Smooth muscle cell (in vitro differentiated cells): ENCODE measurements around the gene THOP1. TPM values are rescaled to one million over a fixed set of nuclear protein-coding genes. Genes with fewer than 3 reads are reported as not detected.

Experiments used
- DNase-seq: peaks from one replicate; lab custom pipeline; 2025; ENCODE audit not compliant: unreplicated experiment; lab: John Stamatoyannopoulos, UW
- H2AFZ ChIP-seq: fragments of 200-600 bp; sonication (generic); 2 replicates; pipeline ENCODE4 v1.6.0; 2016; ENCODE audit warnings: antibody characterized with exemption, low read depth, mild to moderate bottlenecking
- H3F3A ChIP-seq: fragments of 200-600 bp; sonication (generic); 2 replicates; pipeline ENCODE4 v1.6.0; 2017; ENCODE audit warnings: antibody characterized with exemption, low read depth
- H3K27ac ChIP-seq: fragments of 200-600 bp; sonication (generic); 2 replicates; pipeline ENCODE4 v1.5.1; 2016; ENCODE audit warnings: low read depth, mild to moderate bottlenecking
- H3K27me3 ChIP-seq: fragments of 200-600 bp; sonication (generic); 2 replicates; pipeline ENCODE4 v1.6.1; 2016; ENCODE audit warnings: low read depth, mild to moderate bottlenecking
- H3K36me3 ChIP-seq: fragments of 200-600 bp; sonication (generic); 2 replicates; pipeline ENCODE4 v1.5.1; 2016; ENCODE audit warnings: low read depth
- H3K4me1 ChIP-seq: fragments of 200-600 bp; sonication (generic); 2 replicates; pipeline ENCODE4 v1.5.1; 2016; ENCODE audit warnings: low read depth
- H3K4me2 ChIP-seq: fragments of 200-600 bp; sonication (generic); 2 replicates; pipeline ENCODE4 v1.6.0; 2016; ENCODE audit warnings: mild to moderate bottlenecking
- H3K4me3 ChIP-seq: fragments of 200-600 bp; sonication (generic); 2 replicates; pipeline ENCODE4 v1.5.1; 2016; ENCODE audit warnings: mild to moderate bottlenecking
- H3K79me2 ChIP-seq: fragments of 200-600 bp; sonication (generic); 2 replicates; pipeline ENCODE4 v1.6.0; 2016; ENCODE audit warnings: low read depth, mild to moderate bottlenecking
- H3K9ac ChIP-seq: fragments of 200-600 bp; sonication (generic); 2 replicates; pipeline ENCODE4 v1.6.0; 2016; ENCODE audit warnings: low read depth
- H3K9me3 ChIP-seq: fragments of 200-600 bp; sonication (generic); replicated peaks from 2 replicates; pipeline ENCODE4 v1.5.1; 2016; ENCODE audit warnings: low read depth
- H4K20me1 ChIP-seq: fragments of 200-600 bp; sonication (generic); 2 replicates; pipeline ENCODE4 v1.6.0; 2016; ENCODE audit warnings: low read depth
- WGBS: methylation state at CpG from one replicate; pipeline ENCODE4 v1.1.7; 2016; ENCODE audit warnings: low lambda C conversion rate; 5-methylcytosine and 5-hydroxymethylcytosine counted together
- polyA plus RNA-seq: library from polyadenylated mRNA; unstranded; fragments of >200 nt; fragmentation: Nextera tagmentation; extraction: Ambion mirVana; gene quantifications from 2 replicates; pipeline ENCODE4 v1.2.1, GENCODE V29; 2016
- total RNA-seq: library from RNA; depleted of rRNA; stranded (reverse); fragments of >200 nt; gene quantifications from 2 replicates; pipeline ENCODE4 v1.2.3, GENCODE V29; 2014
- TF ChIP-seq, protein P1 (sequence below): fragments of 200-600 bp; sonication (generic); IDR thresholded peaks from 2 replicates; pipeline ENCODE4 v1.5.1; 2017; ENCODE audit warnings: borderline replicate concordance, mild to moderate bottlenecking, antibody characterized with exemption; ENCODE audit not compliant: insufficient read depth, poor library complexity, severe bottlenecking

THOP1 gene
- total and polyA plus RNA-seq, 2 experiments from 2014 or later = 40.5 to 65.6 TPM

DNA sequence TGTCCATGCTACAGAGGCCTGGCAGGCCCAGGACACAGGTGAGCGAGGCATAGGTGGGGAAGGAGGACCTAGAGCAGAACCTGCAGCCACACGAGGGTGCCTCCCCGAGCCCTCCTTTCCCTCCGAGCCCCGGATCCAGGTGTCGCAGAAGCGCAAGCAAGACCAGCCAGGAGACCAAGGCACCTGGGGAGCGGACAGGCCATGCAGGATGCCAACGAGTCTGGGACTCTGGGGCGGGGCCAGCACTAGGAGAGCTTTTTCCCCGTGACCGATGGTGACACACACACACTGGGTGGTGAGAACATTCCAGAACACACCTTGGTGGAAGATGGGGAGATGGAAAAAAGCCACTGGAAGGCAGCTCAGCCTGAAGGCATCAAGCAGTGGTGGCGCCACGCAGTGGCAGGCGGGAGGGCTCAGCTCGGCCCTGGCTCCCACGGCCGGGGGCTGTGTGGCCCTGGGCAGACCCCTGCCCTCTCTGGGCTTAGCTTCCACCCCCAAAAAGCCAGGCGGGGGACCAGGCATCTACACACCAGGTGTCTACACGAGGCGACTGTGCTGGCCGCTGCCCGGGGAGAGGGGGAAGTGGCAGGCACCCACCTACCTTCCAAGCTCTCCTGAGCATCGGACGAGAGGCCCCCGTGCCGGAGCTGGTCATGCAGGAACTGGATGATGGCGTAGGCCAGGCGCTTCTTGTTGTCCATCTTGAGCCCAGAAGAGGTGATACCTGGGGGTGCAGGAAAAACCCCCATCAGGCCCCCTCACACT lies 16.8 kb upstream of the THOP1 start:
- Histone ChIP-seq H3K27ac (no peak overlapping the region), H4K20me1 (peaks cover 57% of the 10 kb centered on the region), H3F3A (no peaks in the 10 kb centered on the region), H3K9me3 (no peaks in the 10 kb centered on the region), H3K9ac (no peak overlapping the region), H3K79me2 (peaks cover 48% of the 10 kb centered on the region), H3K4me3 (no peak overlapping the region), H3K27me3 (no peaks in the 10 kb centered on the region), H2AFZ (no peak overlapping the region), H3K4me1 (no peaks in the 10 kb centered on the region), H3K36me3 (no peaks in the 10 kb centered on the region), H3K4me2 (no peak overlapping the region)
- DNase-seq = no peak
- TF ChIP-seq, protein P1, sequence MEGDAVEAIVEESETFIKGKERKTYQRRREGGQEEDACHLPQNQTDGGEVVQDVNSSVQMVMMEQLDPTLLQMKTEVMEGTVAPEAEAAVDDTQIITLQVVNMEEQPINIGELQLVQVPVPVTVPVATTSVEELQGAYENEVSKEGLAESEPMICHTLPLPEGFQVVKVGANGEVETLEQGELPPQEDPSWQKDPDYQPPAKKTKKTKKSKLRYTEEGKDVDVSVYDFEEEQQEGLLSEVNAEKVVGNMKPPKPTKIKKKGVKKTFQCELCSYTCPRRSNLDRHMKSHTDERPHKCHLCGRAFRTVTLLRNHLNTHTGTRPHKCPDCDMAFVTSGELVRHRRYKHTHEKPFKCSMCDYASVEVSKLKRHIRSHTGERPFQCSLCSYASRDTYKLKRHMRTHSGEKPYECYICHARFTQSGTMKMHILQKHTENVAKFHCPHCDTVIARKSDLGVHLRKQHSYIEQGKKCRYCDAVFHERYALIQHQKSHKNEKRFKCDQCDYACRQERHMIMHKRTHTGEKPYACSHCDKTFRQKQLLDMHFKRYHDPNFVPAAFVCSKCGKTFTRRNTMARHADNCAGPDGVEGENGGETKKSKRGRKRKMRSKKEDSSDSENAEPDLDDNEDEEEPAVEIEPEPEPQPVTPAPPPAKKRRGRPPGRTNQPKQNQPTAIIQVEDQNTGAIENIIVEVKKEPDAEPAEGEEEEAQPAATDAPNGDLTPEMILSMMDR = no peak
- WGBS = 96% methylated on average over 28 of the region's 29 CpGs

DNA sequence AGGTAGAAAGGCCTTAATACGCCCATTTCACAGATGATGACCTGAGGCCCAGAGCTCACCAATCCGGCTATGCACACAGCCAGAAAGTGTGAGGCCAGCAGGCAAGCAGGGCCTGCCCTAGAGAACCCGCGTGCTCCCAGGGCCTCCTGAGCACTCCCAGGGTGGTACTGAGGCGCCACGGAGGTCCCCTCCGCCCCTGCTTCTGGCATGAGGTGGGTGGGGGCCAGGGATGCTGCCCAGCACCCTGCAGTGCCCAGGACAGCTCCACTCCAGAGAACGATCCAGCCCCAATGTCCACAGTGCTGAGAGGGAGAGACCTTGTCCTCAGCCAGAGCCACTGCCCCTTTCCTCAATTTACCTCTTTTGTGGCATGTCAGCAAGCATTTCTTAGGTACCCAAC lies 16.1 kb upstream of the THOP1 start:
- H2AFZ ChIP-seq = no peak overlapping the region
- no peaks in the 10 kb centered on the region for H3K36me3 ChIP-seq
- no peak overlapping the region for H3K4me3 ChIP-seq
- no peaks in the 10 kb centered on the region for H3K27me3 ChIP-seq
- H3K9ac ChIP-seq = no peak overlapping the region
- no peak overlapping the region for H3K27ac ChIP-seq
- no peaks in the 10 kb centered on the region for H3K4me1 ChIP-seq
- 99% methylated on average over 8 of the region's 8 CpGs for WGBS
- H3F3A ChIP-seq = no peaks in the 10 kb centered on the region
- H4K20me1 ChIP-seq = peaks cover 61% of the 10 kb centered on the region
- H3K79me2 ChIP-seq = peaks cover 53% of the 10 kb centered on the region
- no peaks in the 10 kb centered on the region for H3K9me3 ChIP-seq
- DNase-seq = no peak
- no peak overlapping the region for H3K4me2 ChIP-seq
- TF ChIP-seq, protein P1 = no peak

DNA sequence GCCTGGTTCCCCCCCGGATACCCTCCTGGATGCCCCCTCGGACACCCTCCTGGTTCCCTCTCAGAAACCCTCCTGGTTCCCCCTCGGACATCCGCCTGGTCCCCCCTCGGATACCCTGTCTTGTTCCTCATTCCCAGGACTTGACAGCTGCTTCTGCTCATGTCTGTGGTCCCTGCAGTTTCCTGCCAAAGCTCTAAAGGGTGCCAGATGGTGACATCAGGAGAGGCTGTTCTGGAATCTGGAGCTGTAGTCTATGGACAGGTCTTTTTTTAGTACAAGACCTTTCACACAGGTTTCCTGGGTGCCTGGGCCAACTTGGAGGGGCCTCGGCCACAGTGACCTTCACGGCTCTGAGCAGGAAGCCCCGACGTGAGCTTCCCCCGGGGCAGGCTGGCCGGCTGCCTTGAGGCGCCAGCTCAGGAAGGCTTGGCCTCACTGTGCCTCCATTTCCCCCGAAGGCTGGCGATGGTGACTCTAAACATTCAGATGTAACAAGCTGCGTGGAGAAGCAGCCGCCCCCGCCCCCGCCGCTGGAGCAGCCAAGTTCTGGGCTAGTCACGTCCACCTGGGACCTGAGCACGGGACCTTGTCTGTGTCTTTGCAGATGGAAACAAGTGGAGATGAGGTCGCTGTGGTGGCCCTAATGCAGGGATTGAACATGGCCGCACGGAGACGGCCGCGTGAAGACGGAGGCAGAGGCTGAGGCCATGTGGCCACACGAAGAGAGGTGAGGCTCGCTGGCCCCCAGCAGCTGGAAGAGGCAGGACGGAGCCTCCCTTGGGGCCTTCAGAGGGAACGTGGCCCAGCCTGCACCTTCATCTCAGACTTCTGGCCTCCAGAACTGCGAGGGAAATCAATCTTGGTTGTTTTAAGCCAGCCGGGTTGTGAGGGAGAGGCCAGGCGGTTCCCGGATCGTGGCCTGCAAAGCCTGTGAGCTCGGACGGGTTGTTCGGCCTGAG lies 15.0 kb upstream of the THOP1 start:
- H4K20me1 ChIP-seq = peaks cover 72% of the 10 kb centered on the region
- TF ChIP-seq, protein P1 = no peak
- no peaks in the 10 kb centered on the region for H3K36me3 ChIP-seq
- no peak for DNase-seq
- H2AFZ ChIP-seq = no peak overlapping the region
- no peak overlapping the region for H3K4me2 ChIP-seq
- no peaks in the 10 kb centered on the region for H3K27me3 ChIP-seq
- H3K27ac ChIP-seq = no peak overlapping the region
- no peak overlapping the region for H3K9ac ChIP-seq
- 92% methylated on average over 37 of the region's 40 CpGs for WGBS
- no peaks in the 10 kb centered on the region for H3K9me3 ChIP-seq
- no peak overlapping the region for H3K4me3 ChIP-seq
- peaks cover 2% of the 10 kb centered on the region for H3F3A ChIP-seq
- no peaks in the 10 kb centered on the region for H3K4me1 ChIP-seq
- peaks cover 64% of the 10 kb centered on the region for H3K79me2 ChIP-seq
